SK-N-MC (cell line): ENCODE results near the gene PIGO.
A peak's percentile ranks its signal among the peaks of the same experiment; 100 is the strongest.

Experiments used
- DNase-seq: peaks from one replicate; pipeline ENCODE4 v3.0.0-alpha.2; 2011; ENCODE audit warnings: low read depth, low spot score
- H3K27ac ChIP-seq: fragments of 200-600 bp; sonication (generic); 2 replicates; pipeline ENCODE4 v1.5.1; 2016; ENCODE audit warnings: mixed run types
- H3K36me3 ChIP-seq: fragments of 200-600 bp; sonication (generic); 2 replicates; pipeline ENCODE4 v1.6.1; 2017; ENCODE audit warnings: antibody characterized with exemption, low read length, mixed read lengths; ENCODE audit not compliant: insufficient read depth
- H3K4me3 ChIP-seq: fragments of 200-600 bp; sonication (generic); 2 replicates; pipeline ENCODE4 v1.5.1; 2016
- H3K9ac ChIP-seq: fragments of 200-600 bp; sonication (generic); 2 replicates; pipeline ENCODE4 v1.8.0; 2017; ENCODE audit warnings: mixed run types, mixed read lengths; ENCODE audit not compliant: insufficient read length
- H3K9me3 ChIP-seq: fragments of 200-600 bp; sonication (generic); 2 replicates; pipeline ENCODE4 v1.6.1; 2017; ENCODE audit warnings: low read depth, mild to moderate bottlenecking, antibody characterized with exemption, low read length, moderate library complexity, mixed read lengths
- EZH2 ChIP-seq: fragments of 200-600 bp; sonication (generic); IDR thresholded peaks from one replicate; pipeline ENCODE4 v1.6.1; 2017; ENCODE audit warnings: antibody characterized with exemption
- FOXP2 ChIP-seq: optimal IDR thresholded peaks from 2 replicates; pipeline ENCODE3; 2011; ENCODE audit warnings: mild to moderate bottlenecking, moderate library complexity; ENCODE audit not compliant: insufficient read depth; ENCODE audit errors: extremely low read length, control extremely low read depth
- POLR2AphosphoS5 ChIP-seq: IDR thresholded peaks from 2 replicates; pipeline ENCODE4 v1.6.1; 2012; ENCODE audit warnings: mild to moderate bottlenecking, low read depth, low read length, borderline replicate concordance

PIGO gene

DNA sequence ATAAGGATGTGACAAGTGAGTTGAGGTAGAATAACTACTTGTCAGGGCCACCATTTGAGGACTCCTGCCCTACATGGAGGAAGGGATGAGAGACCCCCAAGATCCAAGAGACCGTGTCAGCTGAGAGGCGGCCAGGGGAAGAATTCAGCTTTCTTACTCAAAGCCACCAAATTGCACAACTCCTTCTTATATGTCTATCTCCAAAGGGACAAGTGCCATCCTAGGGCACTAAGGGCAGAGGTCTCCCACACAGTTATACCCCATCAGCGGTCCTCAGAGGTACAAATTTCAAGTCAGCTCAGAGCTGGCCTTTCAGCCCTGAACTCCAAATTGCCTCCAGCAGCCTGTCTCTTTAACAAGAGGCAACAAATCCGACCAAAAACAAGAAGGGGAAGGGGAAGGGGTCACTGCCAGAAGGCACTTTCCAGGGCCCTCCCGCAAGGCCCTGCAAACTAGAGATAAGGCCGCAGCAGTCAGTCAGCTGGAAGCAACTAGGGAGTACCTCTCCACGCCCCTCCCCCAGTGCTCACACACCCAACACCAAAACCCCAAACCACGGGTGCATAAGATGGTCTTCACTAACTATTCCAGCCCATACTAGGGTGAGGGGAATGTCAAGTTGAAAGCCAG lies 12.7 kb upstream of the PIGO start:
- Histone ChIP-seq H3K9me3 (no peaks in the 10 kb centered on the region), H3K9ac (no peak overlapping the region), H3K36me3 (no peaks in the 10 kb centered on the region; the same call in 1 of the 2 replicates), H3K4me3 (no peak overlapping the region), H3K27ac (no peak overlapping the region)
- TF ChIP-seq EZH2 (no peak), POLR2AphosphoS5 (no peak), FOXP2 (no peak)
- no peak for DNase-seq

DNA sequence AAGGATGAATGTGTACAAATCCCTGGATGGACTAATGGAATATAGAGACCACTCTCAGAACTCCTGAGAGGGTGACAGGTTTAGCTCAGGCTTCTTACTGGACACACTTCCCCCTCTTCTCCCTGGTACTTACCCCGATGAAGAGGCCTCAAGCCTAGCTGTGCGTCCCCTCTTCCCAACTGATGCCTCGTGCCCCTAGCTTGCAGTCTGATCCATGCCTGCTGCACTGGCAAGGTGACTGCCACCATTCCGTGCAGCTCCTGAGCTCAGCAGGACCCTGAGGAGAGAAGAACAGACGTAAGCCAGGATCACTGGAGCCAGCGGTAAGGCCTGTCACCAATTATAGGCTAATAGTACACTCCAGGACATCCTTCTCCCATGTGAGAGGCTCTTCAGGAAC lies 12.1 kb upstream of the PIGO start:
- TF ChIP-seq POLR2AphosphoS5: no peak
- no peaks in the 10 kb centered on the region; the same call in 1 of the 2 replicates for H3K36me3 ChIP-seq
- no peak overlapping the region for H3K9ac ChIP-seq
- H3K27ac ChIP-seq: no peak overlapping the region
- DNase-seq: no peak
- H3K4me3 ChIP-seq: no peak overlapping the region
- no peaks in the 10 kb centered on the region for H3K9me3 ChIP-seq

DNA sequence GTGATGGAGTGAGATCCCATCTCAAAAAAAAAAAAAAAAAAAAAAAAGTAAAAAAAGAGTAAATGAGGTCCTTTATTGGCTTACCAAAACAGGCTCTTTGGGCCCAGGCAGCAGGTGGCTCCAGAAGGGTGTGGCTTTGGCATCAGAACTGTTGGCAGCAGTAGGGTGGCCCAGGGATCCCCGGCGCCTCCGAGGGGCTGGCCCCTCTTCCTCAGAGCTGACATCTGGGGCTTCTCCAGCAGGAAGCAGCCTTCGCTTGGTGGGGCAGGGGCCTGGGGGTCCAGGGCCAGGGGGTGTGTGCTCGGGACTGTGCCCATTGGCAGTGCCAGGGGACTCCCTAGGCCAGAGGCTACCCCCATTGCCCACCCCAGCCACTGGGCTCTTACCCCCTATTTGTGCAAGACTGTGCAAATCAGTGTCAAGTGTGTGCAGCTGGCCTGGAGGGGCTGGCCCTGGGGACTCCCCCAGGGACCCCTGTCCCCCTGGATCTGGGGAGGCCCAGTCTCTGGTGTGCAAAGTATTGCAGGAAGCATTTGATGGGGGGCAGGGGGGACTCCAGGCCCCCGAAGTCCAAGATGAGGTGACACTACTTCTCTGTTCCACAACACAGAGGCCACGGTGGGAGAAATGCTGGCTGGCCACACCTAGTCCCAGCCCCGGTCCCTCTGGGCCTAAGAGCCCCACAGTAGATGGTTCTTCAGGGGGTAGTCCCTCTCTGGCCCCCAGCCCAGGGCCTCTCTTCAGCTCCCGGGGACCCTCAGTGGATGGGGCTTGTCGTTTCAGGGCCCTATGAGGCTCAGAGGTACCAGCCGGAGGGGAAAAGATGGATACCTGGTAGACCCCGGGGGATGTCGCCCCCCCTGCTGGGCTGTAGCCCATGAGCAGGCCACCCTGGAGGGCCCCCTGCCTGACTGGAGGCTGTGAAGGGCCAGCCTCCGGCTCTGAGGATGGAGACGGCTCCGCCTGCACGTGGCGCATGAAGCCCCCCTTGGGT lies 11.2 kb upstream of the PIGO start:
- TF ChIP-seq FOXP2: no peak
- TF ChIP-seq POLR2AphosphoS5: no peak
- no peak for TF ChIP-seq EZH2
- H3K36me3 ChIP-seq: no peaks in the 10 kb centered on the region; the same call in 1 of the 2 replicates
- DNase-seq: no peak

DNA sequence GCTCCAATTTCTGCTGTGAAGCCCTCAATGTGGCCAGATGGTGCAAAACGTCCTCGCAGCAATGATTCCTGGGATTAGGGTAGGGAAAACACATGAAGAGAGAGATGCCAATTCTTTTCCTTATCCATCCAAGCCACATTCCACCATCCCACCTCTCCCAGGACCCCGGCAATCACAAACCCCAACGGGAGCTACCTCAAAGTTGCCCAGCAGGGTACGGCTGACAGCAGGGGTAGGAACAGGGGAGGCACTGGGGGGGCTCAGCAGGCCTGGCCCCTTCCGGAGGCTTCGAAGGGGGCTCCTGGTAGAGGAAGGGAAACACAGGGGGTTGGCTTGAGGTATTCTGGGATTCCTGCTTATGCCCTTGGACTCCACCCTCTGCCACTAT lies 9.9 kb upstream of the PIGO start:
- Histone ChIP-seq H3K36me3 (peaks cover 5% of the 10 kb centered on the region; the same call in 1 of the 2 replicates), H3K9ac (no peak overlapping the region), H3K27ac (no peak overlapping the region), H3K9me3 (no peaks in the 10 kb centered on the region), H3K4me3 (no peak overlapping the region)
- no peak for DNase-seq
- no peak for TF ChIP-seq POLR2AphosphoS5
- TF ChIP-seq FOXP2: no peak
- no peak for TF ChIP-seq EZH2

More for the DNA sequence above, 11.2 kb upstream of the PIGO start:
- Histone ChIP-seq H3K4me3 (no peak overlapping the region), H3K9me3 (no peaks in the 10 kb centered on the region), H3K27ac (no peak overlapping the region), H3K9ac (no peak overlapping the region)

- no peak for DNase-seq
- peaks cover 11% of the 10 kb centered on the region; the same call in 1 of the 2 replicates for H3K36me3 ChIP-seq
- H3K4me3 ChIP-seq: no peak overlapping the region
- TF ChIP-seq FOXP2: no peak
- no peak for TF ChIP-seq EZH2
- TF ChIP-seq POLR2AphosphoS5: no peak
- no peak overlapping the region for H3K9ac ChIP-seq
- no peaks in the 10 kb centered on the region for H3K9me3 ChIP-seq
- H3K27ac ChIP-seq: no peak overlapping the region
Observed at GRCh38 chr9:35105571-35106342, 9.4 kb upstream of the PIGO start.

GRCh38 chr9:35105126-35105525 lies 8.7 kb upstream of the PIGO start:
- Histone ChIP-seq H3K9me3 (no peaks in the 10 kb centered on the region), H3K9ac (no peak overlapping the region), H3K4me3 (no peak overlapping the region), H3K27ac (no peak overlapping the region), H3K36me3 (peaks cover 18% of the 10 kb centered on the region; the same call in 1 of the 2 replicates)
- no peak for DNase-seq
- TF ChIP-seq FOXP2 (no peak), EZH2 (no peak), POLR2AphosphoS5 (no peak)

- DNase-seq: no peak
- H3K4me3 ChIP-seq: no peak overlapping the region
- TF ChIP-seq FOXP2 (no peak), EZH2 (no peak), POLR2AphosphoS5 (no peak)
- no peak overlapping the region for H3K27ac ChIP-seq
- H3K36me3 ChIP-seq: peaks cover 23% of the 10 kb centered on the region; the same call in 1 of the 2 replicates
- no peak overlapping the region for H3K9ac ChIP-seq
- H3K9me3 ChIP-seq: no peaks in the 10 kb centered on the region
Observed at GRCh38 chr9:35104586-35104985, 8.2 kb upstream of the PIGO start.

GRCh38 chr9:35103660-35104191 lies 7.3 kb upstream of the PIGO start:
- Histone ChIP-seq H3K4me3 (peak overlapping the region; percentile 99), H3K9me3 (no peaks in the 10 kb centered on the region), H3K27ac (0 out of 2 replicates have a peak overlapping the region, but pooled peaks have one; percentile 50), H3K9ac (no peak overlapping the region), H3K36me3 (peaks cover 26% of the 10 kb centered on the region; the same call in 1 of the 2 replicates)
- no peak for DNase-seq
- no peak for TF ChIP-seq FOXP2
- no peak for TF ChIP-seq POLR2AphosphoS5
- no peak for TF ChIP-seq EZH2
